ENCODE results near the gene CLEC10A.
"Not testable (repeated sequence)": the region's sequence is repeated elsewhere in the genome, so short reads cannot be mapped to it uniquely, and the experiment has no call there.

CLEC10A gene

GRCh38 chr17:7068268-7068667 is 11.8 kb downstream of the CLEC10A start:
- no peak for DNase-seq

DNA sequence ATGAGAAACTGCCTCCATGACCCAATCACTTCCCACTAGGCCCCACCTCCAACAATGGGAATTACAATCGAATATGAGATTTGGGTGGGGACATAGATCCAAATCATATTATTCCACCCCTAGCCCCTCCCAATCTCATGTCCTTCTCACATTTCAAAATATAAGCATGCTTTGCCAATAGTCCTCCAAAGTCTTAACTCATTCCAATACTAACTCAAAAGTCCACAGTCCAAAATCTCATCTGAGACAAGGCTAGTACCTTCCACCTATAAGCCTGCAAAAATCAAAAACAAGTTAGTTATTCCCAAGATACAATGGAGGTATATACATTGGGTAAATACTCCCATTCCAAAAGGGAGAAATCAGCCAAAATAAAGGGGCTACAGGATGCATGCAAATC is 12.9 kb downstream of the CLEC10A start:
- no peak for DNase-seq

DNA sequence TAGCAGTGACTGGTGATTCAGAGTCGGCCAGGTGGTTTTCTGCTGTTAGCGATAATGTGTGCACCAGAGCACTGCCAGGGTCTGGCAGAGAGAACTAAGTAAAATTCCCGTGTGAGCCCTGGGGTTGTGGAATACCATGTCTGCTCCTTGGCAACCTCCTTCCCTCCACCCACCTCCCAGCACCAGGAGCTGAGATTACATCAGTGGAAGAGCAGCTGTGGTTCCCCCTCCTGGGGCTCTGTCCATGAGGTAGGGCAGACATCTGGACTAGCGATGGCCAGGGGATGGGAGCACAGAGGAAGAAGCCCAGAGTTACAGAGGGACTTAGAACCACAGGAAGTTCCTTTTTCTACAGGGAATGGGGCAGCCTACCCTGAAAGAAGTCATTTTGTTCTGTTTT is 15.8 kb downstream of the CLEC10A start:
- DNase-seq: no peak

DNA sequence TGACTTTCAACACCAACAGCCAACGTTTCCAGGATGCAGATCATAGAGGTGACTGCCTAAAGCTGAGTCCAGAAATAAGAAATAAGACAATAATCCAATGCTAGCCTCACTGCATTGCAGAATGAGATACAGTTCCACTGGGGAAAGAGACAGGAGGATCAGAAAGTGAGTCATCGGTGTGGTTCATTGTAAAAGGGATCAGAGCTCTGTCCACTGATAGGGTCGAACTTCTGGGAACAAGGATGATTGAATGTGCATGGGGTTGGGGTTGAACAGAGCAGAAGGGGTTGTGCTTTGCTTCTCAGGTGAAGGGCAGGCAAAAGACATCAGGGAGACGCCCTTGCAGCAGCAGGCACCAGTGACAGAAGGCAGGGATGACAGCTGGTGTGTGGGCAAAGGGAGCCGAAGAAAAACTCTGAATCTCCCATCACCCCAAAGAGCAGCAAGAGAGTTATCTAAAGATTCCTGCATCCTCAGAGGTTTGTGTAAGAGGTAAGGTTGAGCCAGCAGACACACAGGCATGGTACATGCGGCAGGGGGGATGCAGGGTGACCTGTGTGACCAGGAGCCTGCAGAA is 16.4 kb downstream of the CLEC10A start:
- DNase-seq: no peak

DNA sequence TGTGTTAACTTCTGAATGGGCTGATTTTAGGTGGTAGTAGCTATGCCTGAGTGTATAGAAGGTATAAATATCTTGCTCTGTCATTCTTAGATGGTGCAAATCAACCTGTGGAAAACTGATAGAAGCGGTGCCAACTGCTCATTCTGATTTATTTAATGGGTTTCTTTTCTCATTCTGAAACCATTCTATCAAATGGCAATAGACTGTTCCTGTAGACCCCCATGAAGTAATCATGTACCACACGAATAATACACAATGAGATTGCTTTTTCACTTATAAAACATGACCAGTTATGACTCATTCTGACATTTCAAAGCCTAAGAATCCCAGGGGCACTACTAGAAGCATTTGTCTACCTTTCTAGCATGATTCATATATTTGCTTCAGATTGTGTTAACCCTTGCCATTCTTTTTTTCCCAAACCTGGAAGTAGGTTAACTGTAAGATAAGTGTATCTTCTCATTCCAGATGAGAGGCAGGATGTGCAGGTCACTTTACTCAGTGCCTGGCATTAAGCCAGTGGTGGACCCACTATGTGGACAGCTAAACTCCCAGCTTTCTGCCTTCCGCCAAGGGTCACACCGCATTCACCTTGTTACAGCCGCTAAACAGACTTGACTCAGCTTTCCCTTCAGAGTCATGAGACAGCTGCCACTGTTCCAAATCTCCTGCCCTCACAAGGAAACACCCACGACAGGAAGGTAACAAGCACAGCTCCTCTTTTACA is 19.7 kb downstream of the CLEC10A start:
- no peak for DNase-seq

GRCh38 chr17:7058831-7059447 is 21.1 kb downstream of the CLEC10A start:
- DNase-seq: no peak

DNA sequence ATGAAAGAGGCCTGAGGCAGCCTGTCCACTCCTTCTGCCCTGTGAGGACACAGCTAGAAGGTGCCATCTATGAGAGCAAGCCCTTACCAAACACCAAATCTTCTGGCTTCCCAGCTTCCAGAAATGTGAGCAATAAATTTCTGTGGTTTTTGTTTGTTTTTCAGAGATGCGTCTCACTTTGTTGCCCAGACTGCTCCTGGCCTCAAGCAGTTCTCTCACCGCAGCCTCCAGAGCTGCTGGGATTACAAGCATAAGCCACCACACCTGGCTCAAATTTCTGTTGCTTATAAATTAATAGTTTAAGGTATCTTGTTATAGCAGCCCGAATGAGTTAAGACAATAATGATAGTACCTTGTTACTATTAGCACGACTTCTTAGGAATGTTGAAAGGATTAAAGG is 23.7 kb downstream of the CLEC10A start:
- no peak for DNase-seq

GRCh38 chr17:7050583-7050982 is 29.5 kb downstream of the CLEC10A start:
- DNase-seq: not testable (repeated sequence)

- DNase-seq: no peak
Observed at GRCh38 chr17:7048968-7049367, 31.1 kb downstream of the CLEC10A start.

DNA sequence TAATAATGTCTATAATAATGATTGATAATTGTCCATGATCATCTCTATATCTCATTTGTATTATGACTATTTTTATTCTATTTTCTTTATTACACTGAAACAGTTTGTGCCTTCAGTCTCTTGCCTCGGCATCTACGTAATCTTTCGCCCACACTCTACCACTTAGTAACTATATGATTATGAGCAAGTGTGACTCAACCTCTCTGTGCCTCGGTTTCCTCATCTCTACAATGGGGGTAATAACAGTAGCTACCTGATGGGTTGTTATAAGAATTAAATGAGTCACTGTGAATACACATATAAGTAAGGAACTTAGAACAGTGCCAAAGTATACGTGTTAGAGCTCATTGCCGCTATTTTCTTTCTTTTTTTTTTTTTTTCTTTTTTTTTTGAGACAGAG is 32.5 kb downstream of the CLEC10A start:
- peak in 1 of 5 experiments; percentile 80 for DNase-seq

GRCh38 chr17:7046725-7047397 is 33.2 kb downstream of the CLEC10A start:
- peak; percentile 36 to 96 (median 74) for DNase-seq

DNA sequence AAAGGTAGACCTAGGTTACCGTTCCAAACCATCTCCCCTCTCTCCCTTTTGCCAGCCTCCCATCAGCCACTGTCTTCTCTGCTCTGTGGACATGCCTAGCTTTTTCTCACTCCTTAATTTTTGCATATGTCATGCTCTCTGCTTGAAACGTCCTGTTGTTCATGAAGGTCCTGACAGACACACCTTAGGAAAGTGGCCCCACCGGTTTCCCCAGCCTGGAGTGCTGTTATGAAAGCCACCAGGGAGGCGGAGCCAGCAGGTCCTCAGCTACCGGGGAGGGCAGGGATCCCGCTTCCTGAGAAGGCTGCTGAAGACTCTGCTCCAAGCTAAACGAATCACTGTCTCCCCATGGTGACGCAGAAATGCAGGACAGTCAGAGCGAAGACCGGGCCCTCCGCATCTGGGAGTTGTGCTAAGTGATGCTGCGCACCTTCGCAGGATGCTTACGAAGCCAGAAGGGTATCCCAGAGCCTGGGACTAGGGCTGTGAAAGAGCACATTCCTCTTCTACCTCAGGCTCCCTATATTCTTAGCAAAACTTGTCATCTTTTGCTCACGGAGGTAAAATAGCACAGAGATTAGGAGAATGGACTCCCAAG is 33.8 kb downstream of the CLEC10A start:
- DNase-seq: peak in 4 of 5 experiments; percentile 14 to 41 (median 30)

DNA sequence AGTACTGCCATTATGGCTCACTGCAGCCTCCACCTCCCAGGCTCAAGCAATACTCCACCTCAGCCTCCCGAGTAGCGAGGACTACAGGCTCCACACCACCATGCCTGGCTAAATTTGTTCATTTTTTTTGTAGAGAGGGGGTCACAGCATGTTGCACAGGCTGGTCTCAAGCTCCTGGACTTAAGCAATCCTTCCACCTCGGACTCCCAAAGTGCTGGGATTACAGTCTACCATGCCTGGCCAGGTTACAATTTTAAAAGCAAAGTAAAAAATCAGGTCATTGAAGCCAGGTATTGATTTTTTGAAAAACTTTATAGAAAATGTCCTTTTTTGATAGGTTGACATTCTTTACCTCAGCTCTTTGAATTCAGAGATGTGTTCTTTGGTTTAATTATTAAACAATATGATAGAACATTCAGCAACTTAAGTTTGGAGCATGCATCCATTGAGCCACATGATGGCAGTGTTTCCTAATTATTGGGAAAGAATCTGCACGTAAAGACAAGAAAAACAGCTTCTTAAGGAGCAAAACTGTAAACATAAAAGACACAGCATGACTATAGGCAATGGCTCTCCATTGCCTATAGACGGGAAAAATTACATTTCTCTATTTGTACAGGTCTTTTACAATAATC is 34.4 kb downstream of the CLEC10A start:
- peak in 2 of 5 experiments; percentile 44 to 83 for DNase-seq

DNA sequence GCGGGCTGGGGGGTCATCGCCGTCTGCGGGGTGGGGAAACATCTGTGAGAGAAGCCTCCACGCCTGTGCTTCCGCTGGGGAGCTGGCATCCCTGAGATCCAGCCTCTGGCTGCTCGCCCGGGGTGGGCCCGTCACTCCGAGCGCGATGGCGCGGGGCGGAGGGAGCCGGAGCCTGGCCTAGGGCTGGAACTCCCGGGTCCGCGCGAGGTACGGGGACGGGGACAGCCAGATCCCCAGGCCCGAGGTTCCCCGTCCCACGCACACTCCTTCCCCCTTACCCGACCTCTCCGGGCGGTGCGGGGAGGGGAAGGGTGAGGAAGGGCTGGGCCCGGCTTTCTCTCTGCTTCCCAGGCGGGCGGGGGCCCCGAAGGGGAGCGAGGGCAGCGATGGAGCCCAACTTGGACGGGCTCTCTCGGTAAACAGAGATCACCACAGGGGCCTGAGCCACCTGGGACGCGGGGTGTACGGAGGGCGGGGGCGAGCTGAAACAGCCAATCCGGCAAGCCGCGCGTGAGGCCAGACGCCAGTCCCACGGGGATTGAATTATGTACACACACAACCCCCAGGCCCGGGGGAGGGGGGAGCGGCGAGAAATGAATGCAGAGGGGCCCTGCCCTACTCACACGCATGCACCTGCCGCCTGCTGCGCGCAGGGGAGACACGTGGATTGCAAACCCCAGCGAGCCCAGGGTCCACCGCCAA is 36.4 kb downstream of the CLEC10A start, which contains the start of gene SLC16A11:
Gene SLC16A11, minus strand, starts transcription at position 596 of the 702 bp plus-strand sequence. Its CDS starts 579 bp downstream, at position 17.
- peak in 3 of 5 experiments; percentile 6 to 38 (median 12) for DNase-seq

- DNase-seq: no peak
Observed at GRCh38 chr17:7043182-7043496, 36.9 kb downstream of the CLEC10A start.

- DNase-seq: peak in 3 of 5 experiments; percentile 33 to 69 (median 48)
Observed at GRCh38 chr17:7042501-7043181, 37.4 kb downstream of the CLEC10A start.

GRCh38 chr17:7041607-7042500 is 38.2 kb downstream of the CLEC10A start:
- peak in 1 of 5 experiments; percentile 33 for DNase-seq

- peak in 1 of 5 experiments; percentile 29 for DNase-seq
Observed at GRCh38 chr17:7039832-7040231, 40.2 kb downstream of the CLEC10A start.

- no peak for DNase-seq
Observed at GRCh38 chr17:7038025-7038862, 41.8 kb downstream of the CLEC10A start.
